HG02973 (cell line): Measurements from ENCODE around the gene RASL12.

Experiments used
- ATAC-seq: cut with Tn5 transposase; IDR thresholded peaks from one replicate; pipeline ENCODE4 v1.9.1; 2021; ENCODE audit warnings: moderate library complexity; ENCODE audit not compliant: unreplicated experiment

The RASL12 gene

GRCh38 chr15:65057549-65057940 lies 10.2 kb downstream of the RASL12 start:
- ATAC-seq = no peak

GRCh38 chr15:65056868-65057548 lies 10.8 kb downstream of the RASL12 start:
- no peak for ATAC-seq

GRCh38 chr15:65056106-65056505 lies 11.7 kb downstream of the RASL12 start:
- ATAC-seq = no peak

- ATAC-seq = no peak
These were observed 12.5 kb downstream of the RASL12 start for GRCh38 chr15:65055201-65055870.

- ATAC-seq = no peak
These were observed 13.2 kb downstream of the RASL12 start for GRCh38 chr15:65054333-65055200.

- ATAC-seq = no peak
These were observed 14.8 kb downstream of the RASL12 start for GRCh38 chr15:65052956-65053355.

- ATAC-seq = no peak
These were observed 16.5 kb downstream of the RASL12 start for GRCh38 chr15:65051266-65051665.

- ATAC-seq = no peak
These were observed 17.5 kb downstream of the RASL12 start for GRCh38 chr15:65050270-65050669.

GRCh38 chr15:65049418-65049840 lies 18.4 kb downstream of the RASL12 start:
- peak; percentile 86 for ATAC-seq

- ATAC-seq = no peak
These were observed 19.6 kb downstream of the RASL12 start for GRCh38 chr15:65048241-65048640.

- no peak for ATAC-seq
These were observed 22.9 kb downstream of the RASL12 start, which contains the start of gene SLC51B for GRCh38 chr15:65044724-65045481. Gene SLC51B, plus strand, starts transcription at chr15:65045387. Its CDS starts 4,618 bp downstream, at chr15:65050005.

- peak; percentile 46 for ATAC-seq
These were observed 23.6 kb downstream of the RASL12 start for GRCh38 chr15:65044218-65044617.

GRCh38 chr15:65042776-65043327 lies 24.9 kb downstream of the RASL12 start:
- no peak for ATAC-seq

- ATAC-seq = no peak
These were observed 26.0 kb downstream of the RASL12 start for GRCh38 chr15:65041787-65042186.

- ATAC-seq = no peak
These were observed 27.3 kb downstream of the RASL12 start for GRCh38 chr15:65040461-65040860.

GRCh38 chr15:65038836-65039235 lies 29.0 kb downstream of the RASL12 start:
- no peak for ATAC-seq

- ATAC-seq = no peak
These were observed 29.4 kb downstream of the RASL12 start for GRCh38 chr15:65038428-65038827.

GRCh38 chr15:65037309-65037708 lies 30.5 kb downstream of the RASL12 start:
- ATAC-seq = no peak

- no peak for ATAC-seq
These were observed 33.1 kb downstream of the RASL12 start for GRCh38 chr15:65034719-65035118.

GRCh38 chr15:65033659-65034269 lies 34.0 kb downstream of the RASL12 start:
- no peak for ATAC-seq
